ENCODE measurements around the gene UCK1. TPM values are rescaled to one million over a fixed set of nuclear protein-coding genes. Genes with fewer than 3 reads are reported as not detected.

The UCK1 gene
- total and polyA plus RNA-seq, 2 of the 8 experiments (the other 6 are each of a cell fraction or from before 2014, with no cell fraction given), result 35.1 to 42.0 TPM

GRCh38 chr9:131495785-131496184 is 35.3 kb downstream of the UCK1 start:
- DNase-seq (ENCODE audit: low read depth in 1 of 2, low spot score in 2 of 2) (no peak), FAIRE-seq (no peak)
- Histone ChIP-seq H2BK120ac (replicated peaks; ENCODE audit: low read depth, low read length) (no peak overlapping the region), H4K91ac (replicated peaks; ENCODE audit: insufficient read length, low read length) (no peak overlapping the region), H3K9ac (replicated peaks in 1 of 4; ENCODE audit: extremely low read depth in 1 of 4, low read depth in 3 of 4, low read length in 3 of 4) (no peak overlapping the region), H2BK5ac (ENCODE audit: low read depth, low read length) (no peak overlapping the region), H3K23ac (ENCODE audit: insufficient read length) (no peak overlapping the region), H3K79me1 (ENCODE audit: low read depth, low read length) (peaks cover 2% of the 10 kb centered on the region), H3K27me3 (replicated peaks in 1 of 4; ENCODE audit: control insufficient read depth in 3 of 4, extremely low read depth in 1 of 4, insufficient read depth in 3 of 4, low read length in 3 of 4) (no peaks in the 10 kb centered on the region), H3K4me1 (replicated peaks in 1 of 4; ENCODE audit: control insufficient read depth in 3 of 4, insufficient read depth in 4 of 4, low read length in 3 of 4) (no peaks in the 10 kb centered on the region), H2BK12ac (ENCODE audit: low read depth, low read length) (no peak overlapping the region), H2AK5ac (ENCODE audit: low read depth, low read length) (no peak overlapping the region), H3K4ac (replicated peaks; ENCODE audit: insufficient read length, low read depth, low read length) (no peak overlapping the region), H3K4me2 (ENCODE audit: insufficient read depth in 1 of 2, low read depth in 2 of 2, low read length in 2 of 2) (no peak overlapping the region), H3K36me3 (ENCODE audit: control insufficient read depth in 2 of 4, insufficient read depth in 4 of 4, low read length in 3 of 4) (peaks cover 63 to 83% (median 79%) of the 10 kb centered on the region in 4 experiments), H3K79me2 (ENCODE audit: control insufficient read depth in 1 of 2, insufficient read depth in 2 of 2, low read length in 2 of 2) (no peaks in the 10 kb centered on the region; a peak in 1 of 4 replicates), H2AFZ (ENCODE audit: low read length) (no peak overlapping the region), H3K23me2 (ENCODE audit: low read depth, low read length) (no peaks in the 10 kb centered on the region), H4K20me1 (replicated peaks in 1 of 2; ENCODE audit: control insufficient read depth in 1 of 2, insufficient read depth in 2 of 2, low read length in 2 of 2) (peaks cover 8 to 17% of the 10 kb centered on the region in 2 experiments), H3K14ac (ENCODE audit: insufficient read length) (no peak overlapping the region), H3K9me3 (ENCODE audit: insufficient read depth in 2 of 2, low read depth in 1 of 2, low read length in 1 of 2) (no peaks in the 10 kb centered on the region), H3K18ac (ENCODE audit: extremely low read depth, low read length) (no peak overlapping the region), H4K5ac (ENCODE audit: insufficient read length, low read depth, low read length) (no peak overlapping the region), H3K4me3 (ENCODE audit: extremely low read depth in 1 of 4, insufficient read depth in 2 of 4, low read depth in 3 of 4, low read length in 4 of 4) (no peak overlapping the region), H3K27ac (ENCODE audit: low read depth, low read length) (no peak overlapping the region), H2BK15ac (ENCODE audit: low read length) (no peak overlapping the region), H3K56ac (replicated peaks; ENCODE audit: insufficient read length, low read depth, low read length) (no peak overlapping the region), H2BK20ac (ENCODE audit: low read length) (no peak overlapping the region), H4K8ac (ENCODE audit: extremely low read depth, insufficient read depth, low read length) (no peak overlapping the region)
- POLR2A ChIA-PET (ENCODE audit: partially characterized antibody), result interaction anchor here (1.0 kb wide), 1 partner anchor 29 kb away, joined by 3 read pairs; no protein-coding TSS in a partner anchor
- CTCF ChIA-PET (ENCODE audit: partially characterized antibody), result interaction anchor here (0.6 to 3.0 kb wide), 7 partner anchors 8 to 165 kb away, joined by 3 to 14 read pairs (median 4); no protein-coding TSS in a partner anchor
- WGBS, 2 experiments (ENCODE audit: extremely low coverage in 1 of 2, insufficient coverage in 1 of 2, insufficient read length in 1 of 2, insufficient replicate concordance in 2 of 2, low coverage in 1 of 2, low lambda C conversion rate in 2 of 2, missing lambda C conversion rate in 1 of 2), result 91% methylated on average over 22 of the region's 22 CpGs; no CpG with 5 or more reads in 1 of the 2 experiments
- no peak for TF ChIP-seq RFX5 (IDR thresholded peaks at IDR 0.05; ENCODE audit: borderline replicate concordance, low read depth, low read length)
- no peak for TF ChIP-seq GABPA (IDR thresholded peaks at IDR 0.05; ENCODE audit: borderline replicate concordance, insufficient read depth, low read length)
- no peak for TF ChIP-seq SUZ12 (IDR thresholded peaks at IDR 0.05; ENCODE audit: low read length)
- TF ChIP-seq EGR1 (IDR thresholded peaks at IDR 0.05; ENCODE audit: borderline replicate concordance, low read depth, low read length), result no peak
- TF ChIP-seq CREB1 (IDR thresholded peaks at IDR 0.05), result no peak

All from H1 (cell line).